GM04504 (cell line): ENCODE data around the gene CHAC1.
"Not testable (repeated sequence)": the region's sequence is repeated elsewhere in the genome, so short reads cannot be mapped to it uniquely, and the experiment has no call there.

Experiments
- DNase-seq: peaks from one replicate; pipeline ENCODE4 v3.0.0-alpha.2; 2012; ENCODE audit warnings: low read depth

CHAC1 gene

GRCh38 chr15:40957041-40957555, 3.8 kb downstream of the CHAC1 start:
- no peak for DNase-seq

DNA sequence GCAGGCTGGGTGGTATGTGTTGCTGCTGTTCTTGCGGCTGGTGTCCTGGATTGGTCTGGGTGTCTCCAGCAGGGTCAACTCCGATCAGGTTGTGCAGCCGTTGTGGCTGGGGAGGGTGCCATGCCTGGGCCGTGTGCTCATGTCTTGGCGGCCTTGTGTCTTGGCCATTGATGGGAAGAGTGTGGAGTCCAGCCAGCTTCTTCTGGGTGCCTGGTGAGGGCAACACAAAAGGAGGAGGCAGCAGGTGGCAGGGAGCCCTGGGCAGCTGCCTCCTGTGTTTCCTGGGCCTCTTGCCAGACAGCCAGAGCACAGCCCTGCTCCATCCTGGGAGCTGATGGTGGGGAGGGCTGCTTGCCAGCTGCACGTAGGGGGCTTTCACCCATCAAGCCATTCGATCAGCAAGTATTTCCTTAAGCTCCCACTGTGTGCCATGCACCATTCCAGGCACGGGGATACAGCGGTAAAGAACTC, 4.3 kb downstream of the CHAC1 start:
- DNase-seq: no peak

GRCh38 chr15:40958146-40958545, 4.9 kb downstream of the CHAC1 start:
- no peak for DNase-seq

DNA sequence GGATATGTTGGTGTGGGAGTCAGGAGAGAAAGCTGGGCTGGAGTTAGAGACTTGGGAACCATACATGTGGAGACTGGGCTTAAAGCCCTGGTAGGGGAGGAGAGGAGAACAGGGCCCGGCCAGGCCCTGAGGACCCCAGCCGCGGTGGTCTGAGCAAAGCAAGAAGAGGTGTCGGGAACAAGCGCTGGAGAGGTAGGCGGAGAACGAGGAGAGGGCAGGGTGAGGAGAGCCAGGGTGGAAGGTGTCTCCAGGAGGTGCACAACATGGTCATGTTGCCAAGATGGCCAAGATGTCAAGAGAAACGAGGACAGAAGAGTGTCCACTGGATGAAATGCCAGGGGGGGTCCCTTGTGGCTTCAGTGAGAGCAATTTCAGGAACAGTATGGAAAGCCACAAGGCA, 5.5 kb downstream of the CHAC1 start:
- DNase-seq: no peak

DNA sequence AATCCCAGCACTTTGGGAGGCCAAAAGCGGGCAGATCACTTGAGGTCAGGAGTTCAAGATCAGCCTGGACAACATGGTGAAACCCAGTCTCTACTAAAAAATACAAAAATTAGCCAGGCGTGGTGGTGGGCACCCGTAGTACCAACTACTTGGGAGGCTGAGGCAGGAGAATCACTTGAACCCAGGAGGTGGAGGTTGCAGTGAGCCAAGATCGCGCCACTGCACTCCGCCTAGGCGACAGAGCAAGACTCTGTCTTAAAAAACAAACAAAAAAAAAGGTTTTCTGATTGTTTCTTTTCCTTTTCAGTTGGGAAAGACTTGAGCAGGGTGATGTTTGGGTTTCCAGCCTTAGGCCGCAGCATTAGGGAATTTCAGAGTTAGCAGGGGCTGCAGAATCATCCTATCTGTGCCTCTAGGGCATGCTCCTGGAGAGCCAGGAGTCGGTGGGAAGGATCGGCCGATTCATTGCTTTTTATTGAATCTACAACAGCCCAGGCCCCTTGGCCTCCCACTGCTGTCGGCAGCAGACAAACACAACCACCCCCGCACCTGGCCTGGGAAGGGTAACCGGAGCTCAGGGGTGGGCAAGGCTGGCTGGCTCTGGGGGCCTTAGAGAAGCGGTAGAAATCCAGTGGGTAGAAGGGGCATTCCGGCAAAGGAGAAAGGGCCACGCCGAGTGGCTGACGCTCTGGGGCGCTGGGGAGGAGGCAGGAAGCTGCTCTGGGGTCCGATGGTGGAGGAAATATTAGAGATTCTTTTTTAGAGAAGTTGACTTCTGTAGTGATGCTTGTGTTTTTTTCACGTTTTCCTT, 6.3 kb downstream of the CHAC1 start:
- no peak for DNase-seq

DNA sequence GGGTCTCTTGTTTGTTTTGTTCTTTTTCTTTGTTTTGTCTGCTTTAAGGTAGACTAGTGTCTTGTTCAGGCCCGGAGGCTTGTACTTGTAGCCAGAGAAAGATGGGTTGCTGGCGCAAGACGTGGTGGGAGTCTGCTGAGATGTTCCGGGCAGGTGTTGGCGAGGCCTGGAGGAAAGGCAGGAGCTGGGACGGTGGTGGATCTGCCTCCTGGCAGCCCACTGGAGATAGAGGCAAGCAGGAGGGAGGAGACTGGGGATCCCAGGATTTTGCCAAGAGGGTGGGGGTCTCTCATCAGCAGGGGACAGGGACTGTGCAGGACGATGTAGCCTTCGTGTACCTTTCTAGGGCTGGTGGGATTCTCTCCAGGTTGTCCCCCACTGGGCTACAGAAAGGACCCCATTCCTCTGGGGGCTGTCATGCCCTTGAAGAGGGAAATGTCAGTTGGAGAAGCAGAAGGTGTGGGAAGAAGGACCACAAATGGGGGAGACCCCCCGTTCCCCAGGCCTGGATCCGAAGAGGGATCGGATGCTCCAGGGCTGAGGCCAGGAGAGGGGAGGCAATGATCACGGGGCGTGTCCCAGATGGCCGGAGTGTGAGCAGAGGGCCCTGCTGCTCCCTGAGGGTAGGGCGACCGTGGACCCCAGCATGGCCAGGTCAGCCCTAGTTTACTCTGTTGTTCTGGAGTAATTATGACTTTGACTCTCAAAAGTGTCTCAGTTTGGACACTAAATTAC, 7.0 kb downstream of the CHAC1 start:
- DNase-seq: no peak

DNA sequence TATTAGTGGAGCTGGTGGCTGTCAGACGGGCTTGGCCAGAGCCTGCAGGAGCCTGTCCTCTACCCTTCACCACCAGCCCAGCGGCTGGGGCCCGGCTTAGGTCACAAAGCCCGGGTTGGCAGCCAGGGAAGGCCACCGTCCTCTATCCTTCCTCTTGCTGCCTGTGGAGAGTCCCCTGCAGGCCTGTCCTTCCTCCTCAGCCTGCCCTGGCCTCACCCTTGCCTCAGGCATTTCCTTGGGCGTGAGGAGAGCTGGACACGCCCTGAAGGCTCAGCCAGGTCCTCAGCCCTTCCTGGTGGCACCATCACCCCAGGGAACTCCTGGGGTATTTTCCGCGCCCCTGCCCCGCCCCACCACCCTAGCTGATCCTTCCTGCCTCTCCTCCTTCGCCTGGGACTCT, 7.7 kb downstream of the CHAC1 start:
- no peak for DNase-seq

DNA sequence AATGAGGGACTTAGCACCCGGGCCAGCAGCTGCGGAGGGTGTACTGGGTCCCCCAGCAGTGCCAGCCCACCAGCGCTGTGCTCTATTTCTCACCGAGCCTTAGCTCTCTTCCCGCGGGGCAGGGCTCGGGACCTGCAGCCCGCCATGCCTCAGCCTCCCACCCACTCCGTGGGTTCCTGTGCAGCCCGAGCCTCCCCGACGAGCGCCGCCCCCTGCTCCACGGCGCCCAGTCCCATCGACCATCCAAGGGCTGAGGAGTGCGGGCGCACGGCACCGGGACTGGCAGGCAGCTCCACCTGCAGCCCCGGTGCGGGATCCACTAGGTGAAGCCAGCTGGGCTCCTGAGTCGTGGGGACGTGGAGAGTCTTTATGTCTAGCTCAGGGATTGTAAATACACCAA, 8.5 kb downstream of the CHAC1 start:
- DNase-seq: not testable (repeated sequence)

DNA sequence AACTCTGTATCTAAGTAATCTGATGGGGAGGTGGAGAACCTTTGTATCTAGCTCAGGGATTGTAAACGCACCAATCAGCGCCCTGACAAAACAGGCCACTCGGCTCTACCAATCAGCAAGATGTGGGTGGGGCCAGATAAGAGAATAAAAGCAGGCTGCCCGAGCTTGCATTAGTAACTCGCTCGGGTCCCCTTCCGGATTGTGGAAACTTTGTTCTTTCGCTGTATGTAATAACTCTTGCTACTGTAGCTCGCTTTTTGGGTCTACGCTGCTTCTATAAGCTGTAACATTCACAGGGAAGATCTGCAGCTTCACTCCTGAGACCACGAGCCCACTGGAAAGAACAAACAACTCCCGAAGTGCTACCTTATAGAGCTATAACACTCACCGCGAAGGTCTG, 9.0 kb downstream of the CHAC1 start:
- not testable (repeated sequence) for DNase-seq

DNA sequence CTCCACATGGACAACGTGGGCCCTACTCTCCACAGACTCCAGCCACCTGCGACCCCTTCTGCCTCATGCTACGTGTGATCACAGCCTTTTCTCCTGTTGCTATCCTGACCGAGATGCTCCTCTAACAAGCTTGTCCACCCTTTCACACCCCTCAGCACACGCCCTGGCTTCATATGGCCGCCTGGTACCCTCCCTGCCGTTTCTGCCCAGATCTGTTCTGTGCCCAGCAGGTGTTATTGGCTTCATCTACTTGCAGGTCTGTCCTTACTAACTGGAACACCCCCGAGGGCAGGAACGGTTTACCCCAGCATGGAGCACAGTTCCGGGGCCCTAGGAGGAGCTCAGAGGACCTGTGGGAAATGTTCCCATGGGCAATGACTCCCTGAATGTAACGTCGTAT, 9.9 kb downstream of the CHAC1 start:
- DNase-seq: no peak

- DNase-seq: no peak
Observed at GRCh38 chr15:40964006-40964405, 10.7 kb downstream of the CHAC1 start.

- no peak for DNase-seq
Observed at GRCh38 chr15:40964634-40965033, 11.4 kb downstream of the CHAC1 start.

GRCh38 chr15:40968290-40969085, 15.2 kb downstream of the CHAC1 start:
- DNase-seq: no peak

DNA sequence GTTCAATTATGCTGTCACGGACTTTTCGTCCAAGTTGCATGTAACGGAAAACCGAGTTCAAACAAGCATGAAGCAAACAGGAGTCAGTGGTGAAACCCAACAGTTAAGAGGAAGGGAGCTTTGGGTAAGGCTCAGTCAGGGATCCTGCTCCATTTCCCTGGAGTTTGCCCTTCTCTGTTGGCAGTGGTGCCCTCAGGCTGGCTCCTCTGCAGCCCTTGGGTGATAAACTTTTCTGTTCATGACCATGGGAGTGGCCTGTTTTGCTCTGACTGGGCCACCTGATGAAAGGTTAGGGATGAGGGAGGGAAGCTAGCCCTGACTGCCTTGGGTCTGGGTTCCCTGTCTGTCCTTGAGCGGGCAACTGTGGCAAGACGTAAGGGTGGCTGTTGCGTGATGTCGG, 16.1 kb downstream of the CHAC1 start:
- DNase-seq: no peak

DNA sequence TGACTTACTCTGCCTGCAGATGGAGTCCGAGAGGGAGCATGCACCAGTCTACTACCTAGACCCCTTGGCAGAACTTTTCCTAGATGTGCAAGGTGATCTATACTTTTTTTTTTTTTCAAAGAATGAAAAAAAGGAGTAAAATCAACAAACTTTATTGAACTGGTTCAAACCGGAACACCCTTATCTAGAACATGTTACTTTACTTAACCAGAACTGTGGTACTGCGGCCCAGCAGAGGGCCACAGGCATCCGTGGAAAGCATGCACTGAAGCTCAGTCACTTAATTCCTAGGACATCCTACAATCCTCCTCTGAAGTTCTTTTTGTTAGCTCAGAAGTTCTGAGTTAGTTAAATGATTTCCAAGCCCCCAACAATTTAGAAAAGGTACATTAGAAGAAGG, 21.6 kb downstream of the CHAC1 start:
- no peak for DNase-seq

- no peak for DNase-seq
Observed at GRCh38 chr15:40976819-40977218, 23.5 kb downstream of the CHAC1 start.

- no peak for DNase-seq
Observed at GRCh38 chr15:40978141-40978540, 24.9 kb downstream of the CHAC1 start.

- DNase-seq: no peak
Observed at GRCh38 chr15:40978562-40978961, 25.3 kb downstream of the CHAC1 start.

GRCh38 chr15:40981186-40981585, 27.9 kb downstream of the CHAC1 start:
- DNase-seq: no peak

- peak; percentile 75 for DNase-seq
Observed at GRCh38 chr15:40982855-40983254, 29.6 kb downstream of the CHAC1 start.

GRCh38 chr15:40984406-40984805, 31.1 kb downstream of the CHAC1 start:
- no peak for DNase-seq

- peak; percentile 79 for DNase-seq
Observed at GRCh38 chr15:40984964-40985363, 31.7 kb downstream of the CHAC1 start.
